Measurements from ENCODE around the gene HMGXB4.
"Not testable (repeated sequence)": the region's sequence is repeated elsewhere in the genome, so short reads cannot be mapped to it uniquely, and the experiment has no call there.

HMGXB4 gene

DNA sequence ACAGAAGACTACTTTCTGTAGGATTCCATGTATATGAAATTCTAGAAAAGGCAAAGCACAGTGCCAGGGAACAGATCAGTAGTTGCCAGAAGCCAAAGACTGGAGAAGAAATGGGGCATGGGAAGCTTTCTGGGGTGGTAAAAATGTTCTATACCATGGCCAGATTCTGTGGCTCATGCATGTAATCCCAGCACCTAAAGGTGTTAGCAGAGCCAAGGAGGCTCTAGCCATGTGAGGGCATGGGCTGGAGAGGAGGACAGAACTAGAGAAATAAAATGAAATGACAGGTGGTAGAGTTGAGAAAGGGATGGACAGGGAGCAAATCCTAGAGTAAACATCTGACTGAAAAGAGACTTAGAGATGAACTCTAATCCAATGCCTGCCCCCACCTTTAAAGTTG lies 26.9 kb upstream of the HMGXB4 start:
- H3K4me3 ChIP-seq (ENCODE audit: low read depth, low read length), result no peak overlapping the region
- DNase-seq (ENCODE audit: low read depth), result no peak
- TF ChIP-seq, protein P1, sequence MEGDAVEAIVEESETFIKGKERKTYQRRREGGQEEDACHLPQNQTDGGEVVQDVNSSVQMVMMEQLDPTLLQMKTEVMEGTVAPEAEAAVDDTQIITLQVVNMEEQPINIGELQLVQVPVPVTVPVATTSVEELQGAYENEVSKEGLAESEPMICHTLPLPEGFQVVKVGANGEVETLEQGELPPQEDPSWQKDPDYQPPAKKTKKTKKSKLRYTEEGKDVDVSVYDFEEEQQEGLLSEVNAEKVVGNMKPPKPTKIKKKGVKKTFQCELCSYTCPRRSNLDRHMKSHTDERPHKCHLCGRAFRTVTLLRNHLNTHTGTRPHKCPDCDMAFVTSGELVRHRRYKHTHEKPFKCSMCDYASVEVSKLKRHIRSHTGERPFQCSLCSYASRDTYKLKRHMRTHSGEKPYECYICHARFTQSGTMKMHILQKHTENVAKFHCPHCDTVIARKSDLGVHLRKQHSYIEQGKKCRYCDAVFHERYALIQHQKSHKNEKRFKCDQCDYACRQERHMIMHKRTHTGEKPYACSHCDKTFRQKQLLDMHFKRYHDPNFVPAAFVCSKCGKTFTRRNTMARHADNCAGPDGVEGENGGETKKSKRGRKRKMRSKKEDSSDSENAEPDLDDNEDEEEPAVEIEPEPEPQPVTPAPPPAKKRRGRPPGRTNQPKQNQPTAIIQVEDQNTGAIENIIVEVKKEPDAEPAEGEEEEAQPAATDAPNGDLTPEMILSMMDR (conservative IDR thresholded peaks at IDR 0.05; ENCODE audit: low read depth, low read length), result no peak

DNA sequence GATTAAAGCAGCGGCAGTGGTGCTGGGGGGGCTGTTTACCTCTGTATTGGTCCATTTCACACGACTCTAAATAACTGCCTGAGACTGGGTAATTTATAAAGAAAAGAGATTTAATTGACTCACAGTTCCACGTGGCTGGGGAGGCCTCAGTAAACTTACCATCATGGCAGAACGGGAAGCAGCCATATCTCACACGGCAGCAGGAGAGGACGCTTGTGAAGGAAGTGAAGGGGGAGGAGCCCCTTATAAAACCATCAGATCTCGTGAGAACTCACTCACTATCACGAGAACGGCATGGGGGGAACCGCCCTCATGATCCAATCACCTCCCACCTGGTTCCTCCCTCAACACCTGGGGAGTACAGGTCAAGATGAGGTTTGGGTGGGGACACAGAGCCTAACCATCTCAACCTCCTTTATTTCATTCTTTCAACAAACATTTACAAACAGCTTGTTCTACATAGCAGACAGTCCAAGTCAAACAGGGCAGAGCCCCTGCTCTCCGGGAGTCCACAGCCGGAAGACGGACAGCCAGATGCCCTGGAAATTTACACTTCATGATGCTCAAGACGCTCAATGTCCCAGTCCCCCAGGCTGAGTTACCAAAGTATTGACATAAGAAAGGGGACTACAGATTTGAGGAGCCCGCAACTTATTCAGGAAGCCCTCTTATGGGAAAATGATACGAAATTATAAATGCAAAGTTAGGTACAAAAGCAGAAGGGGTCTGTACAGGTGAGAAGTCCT lies 26.3 kb upstream of the HMGXB4 start:
- H3K4me3 ChIP-seq (ENCODE audit: low read depth, low read length), result no peak overlapping the region
- TF ChIP-seq, protein P1 (conservative IDR thresholded peaks at IDR 0.05; ENCODE audit: low read depth, low read length), result no peak
- DNase-seq (ENCODE audit: low read depth), result no peak

DNA sequence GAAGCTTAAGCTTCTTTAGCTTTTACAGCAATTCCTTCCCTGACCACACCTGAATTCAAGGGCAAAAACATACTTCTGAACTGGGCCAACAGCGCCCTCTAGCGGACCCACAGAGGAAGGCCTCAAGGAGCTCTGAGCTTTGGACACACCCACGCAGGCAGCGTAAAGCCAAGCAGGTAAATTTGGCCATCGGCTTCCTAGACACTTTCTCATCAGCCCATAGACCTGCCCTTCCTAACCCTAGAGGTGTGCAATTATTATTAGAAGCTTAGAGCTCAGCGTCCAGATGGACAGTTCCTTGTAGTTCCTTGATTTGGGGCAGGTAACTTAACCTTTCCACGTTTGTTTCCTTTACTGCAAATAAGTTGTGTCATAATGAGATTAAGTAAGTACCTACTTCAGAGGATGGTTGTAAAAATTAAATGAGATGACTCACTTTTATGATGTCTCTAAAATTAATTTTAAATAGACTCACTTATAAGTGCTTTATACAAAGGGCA lies 25.7 kb upstream of the HMGXB4 start:
- DNase-seq (ENCODE audit: low read depth), result peak; percentile 81
- TF ChIP-seq, protein P1 (conservative IDR thresholded peaks at IDR 0.05; ENCODE audit: low read depth, low read length), result peak; percentile 96
- H3K4me3 ChIP-seq (ENCODE audit: low read depth, low read length), result no peak overlapping the region

DNA sequence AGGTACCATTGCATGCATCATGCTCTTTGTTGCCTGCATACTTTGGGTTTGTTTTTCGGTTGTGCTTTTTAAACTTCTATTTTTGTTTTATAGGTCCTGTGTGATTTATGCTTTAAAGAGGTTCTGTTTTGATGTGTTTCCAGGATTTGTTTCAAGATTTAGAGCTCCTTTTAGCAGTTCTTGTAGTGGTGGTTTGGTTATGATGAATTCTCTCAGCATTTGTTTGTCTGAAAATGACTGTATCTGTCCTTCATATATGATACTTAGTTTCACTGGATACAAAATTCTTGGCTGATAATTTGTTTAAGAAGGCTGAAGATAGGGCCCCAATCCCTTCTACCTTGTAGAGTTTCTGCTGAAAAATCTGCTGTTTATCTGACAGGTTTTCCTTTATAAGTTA lies 18.5 kb upstream of the HMGXB4 start:
- H3K4me3 ChIP-seq (ENCODE audit: low read depth, low read length); DNase-seq (ENCODE audit: low read depth): not testable (repeated sequence)

DNA sequence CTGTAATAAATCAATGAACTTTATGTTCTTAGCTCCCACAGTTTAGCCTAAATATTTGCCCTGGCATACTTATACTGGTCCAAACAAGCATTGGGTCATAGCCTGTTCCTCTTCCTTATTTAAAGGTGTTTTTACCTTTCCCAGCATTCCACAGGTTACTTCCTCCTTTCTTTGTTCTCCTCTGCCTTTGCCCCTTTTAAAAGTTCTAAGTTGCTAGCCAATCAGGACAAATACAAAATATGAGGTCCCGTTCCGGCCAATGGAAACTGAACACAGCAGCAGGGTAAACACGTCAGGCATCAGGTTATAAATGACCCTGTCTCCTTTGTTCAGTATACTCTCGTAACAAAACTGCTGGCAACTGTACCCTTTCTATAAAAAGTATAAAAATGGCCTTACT lies 12.8 kb upstream of the HMGXB4 start:
- not testable (repeated sequence) for H3K4me3 ChIP-seq (ENCODE audit: low read depth, low read length); DNase-seq (ENCODE audit: low read depth)

DNA sequence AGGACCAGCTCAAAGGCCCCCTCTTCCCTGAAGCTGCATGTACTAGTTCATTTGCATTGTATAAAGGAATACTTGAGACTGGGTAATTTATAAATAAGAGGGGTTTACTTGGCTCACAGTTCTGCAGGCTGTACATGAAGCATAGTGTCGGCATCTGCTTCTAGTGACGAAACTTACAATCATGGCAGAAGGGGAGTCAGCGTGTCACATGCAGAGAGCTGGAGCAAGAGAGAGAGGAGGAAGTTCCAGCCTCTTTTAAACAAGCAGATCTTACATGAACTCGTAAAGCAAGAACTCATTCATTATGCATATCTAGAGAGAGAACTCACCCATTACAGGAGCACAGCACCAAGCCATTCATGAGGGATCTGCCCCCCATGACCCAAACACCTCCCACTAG lies 7.1 kb upstream of the HMGXB4 start:
- TF ChIP-seq, protein P1 (conservative IDR thresholded peaks at IDR 0.05; ENCODE audit: low read depth, low read length), result no peak
- no peak overlapping the region for H3K4me3 ChIP-seq (ENCODE audit: low read depth, low read length)
- no peak for DNase-seq (ENCODE audit: low read depth)

DNA sequence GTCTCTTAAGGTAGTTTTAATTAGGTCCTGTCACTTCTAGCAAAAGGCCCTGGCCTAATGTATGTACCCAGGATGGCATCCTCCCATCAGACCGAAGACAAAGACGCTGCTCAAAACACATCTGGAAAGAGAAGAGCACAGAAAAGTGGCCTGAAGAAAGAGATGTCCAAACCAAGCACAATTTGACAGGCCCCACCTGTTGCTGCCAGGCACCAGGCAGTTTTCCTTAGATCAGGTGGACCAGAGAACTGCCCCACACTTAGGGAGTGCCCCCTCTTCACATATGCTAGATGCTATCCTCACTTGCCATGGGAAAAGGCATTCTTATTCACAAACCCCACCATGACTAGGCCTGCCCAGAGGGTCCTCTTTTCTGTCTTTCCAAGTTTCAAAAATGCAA lies 3.3 kb upstream of the HMGXB4 start:
- TF ChIP-seq, protein P1 (conservative IDR thresholded peaks at IDR 0.05; ENCODE audit: low read depth, low read length), result no peak
- DNase-seq (ENCODE audit: low read depth), result no peak
- H3K4me3 ChIP-seq (ENCODE audit: low read depth, low read length), result no peak overlapping the region

DNA sequence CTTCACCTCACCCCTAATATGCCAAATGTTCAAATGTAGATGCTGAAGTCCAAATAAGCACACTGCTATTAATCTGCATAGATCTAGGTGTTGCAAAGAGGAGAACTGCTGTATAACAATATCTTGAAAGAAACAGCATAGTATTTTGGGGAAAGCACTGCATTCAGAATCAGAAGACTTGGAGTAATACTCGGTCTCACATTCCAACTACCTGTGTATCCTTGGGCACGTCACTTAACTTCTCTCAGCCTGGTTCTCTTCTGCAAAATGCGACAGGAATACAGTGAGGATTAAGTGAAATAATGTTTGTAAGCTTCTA lies 332 bp upstream of the HMGXB4 start:
- TF ChIP-seq, protein P1 (conservative IDR thresholded peaks at IDR 0.05; ENCODE audit: low read depth, low read length), result no peak
- DNase-seq (ENCODE audit: low read depth), result no peak

More for the DNA sequence above, 332 bp upstream of the HMGXB4 start:
- peak overlapping the region; percentile 80 for H3K4me3 ChIP-seq (ENCODE audit: low read depth, low read length)
